ENCODE results near the gene NDUFA1.

DNA sequence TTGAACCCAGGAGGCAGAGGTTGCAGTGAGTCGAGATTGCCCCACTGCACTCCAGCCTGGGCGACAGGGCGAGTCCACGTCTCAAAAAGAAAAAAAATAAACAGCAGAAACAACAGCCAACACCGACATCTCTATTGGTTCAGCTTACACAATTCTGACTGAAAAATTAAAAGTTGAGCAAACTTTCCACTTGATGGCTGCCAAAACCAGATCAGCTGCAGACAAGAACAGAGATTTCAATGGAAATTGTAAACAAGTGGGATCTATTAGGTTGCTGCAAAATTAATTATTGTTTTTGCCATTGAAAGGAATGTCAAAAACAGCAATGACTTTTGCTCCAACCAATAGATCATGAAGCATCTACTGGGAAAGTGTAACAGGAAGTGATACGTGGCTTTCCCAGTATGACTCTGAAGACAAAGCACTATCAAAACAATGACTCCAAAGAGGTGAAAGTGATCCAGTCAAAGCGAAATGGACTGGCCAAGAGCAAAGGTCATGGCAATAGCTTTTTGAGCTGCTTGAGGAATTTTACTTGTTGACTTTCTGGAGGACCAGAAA is 45.2 kb upstream of the NDUFA1 start:
- no peak for TF ChIP-seq ZNF660 (CRISPR knock-in tag; IDR thresholded peaks at IDR 0.05; ENCODE audit: borderline replicate concordance, low read depth)
- TF ChIP-seq, protein P1, sequence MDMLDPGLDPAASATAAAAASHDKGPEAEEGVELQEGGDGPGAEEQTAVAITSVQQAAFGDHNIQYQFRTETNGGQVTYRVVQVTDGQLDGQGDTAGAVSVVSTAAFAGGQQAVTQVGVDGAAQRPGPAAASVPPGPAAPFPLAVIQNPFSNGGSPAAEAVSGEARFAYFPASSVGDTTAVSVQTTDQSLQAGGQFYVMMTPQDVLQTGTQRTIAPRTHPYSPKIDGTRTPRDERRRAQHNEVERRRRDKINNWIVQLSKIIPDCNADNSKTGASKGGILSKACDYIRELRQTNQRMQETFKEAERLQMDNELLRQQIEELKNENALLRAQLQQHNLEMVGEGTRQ (IDR thresholded peaks at IDR 0.05; ENCODE audit: low read depth, low read length), result no peak
- TF ChIP-seq, protein P1 (CRISPR knock-in tag; IDR thresholded peaks at IDR 0.05; ENCODE audit: borderline replicate concordance), result no peak
- no peak for TF ChIP-seq YY1 (IDR thresholded peaks at IDR 0.05; ENCODE audit: insufficient read depth, insufficient replicate concordance, low read depth, low read length)
- TF ChIP-seq, protein P2, sequence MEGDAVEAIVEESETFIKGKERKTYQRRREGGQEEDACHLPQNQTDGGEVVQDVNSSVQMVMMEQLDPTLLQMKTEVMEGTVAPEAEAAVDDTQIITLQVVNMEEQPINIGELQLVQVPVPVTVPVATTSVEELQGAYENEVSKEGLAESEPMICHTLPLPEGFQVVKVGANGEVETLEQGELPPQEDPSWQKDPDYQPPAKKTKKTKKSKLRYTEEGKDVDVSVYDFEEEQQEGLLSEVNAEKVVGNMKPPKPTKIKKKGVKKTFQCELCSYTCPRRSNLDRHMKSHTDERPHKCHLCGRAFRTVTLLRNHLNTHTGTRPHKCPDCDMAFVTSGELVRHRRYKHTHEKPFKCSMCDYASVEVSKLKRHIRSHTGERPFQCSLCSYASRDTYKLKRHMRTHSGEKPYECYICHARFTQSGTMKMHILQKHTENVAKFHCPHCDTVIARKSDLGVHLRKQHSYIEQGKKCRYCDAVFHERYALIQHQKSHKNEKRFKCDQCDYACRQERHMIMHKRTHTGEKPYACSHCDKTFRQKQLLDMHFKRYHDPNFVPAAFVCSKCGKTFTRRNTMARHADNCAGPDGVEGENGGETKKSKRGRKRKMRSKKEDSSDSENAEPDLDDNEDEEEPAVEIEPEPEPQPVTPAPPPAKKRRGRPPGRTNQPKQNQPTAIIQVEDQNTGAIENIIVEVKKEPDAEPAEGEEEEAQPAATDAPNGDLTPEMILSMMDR (CRISPR knock-in tag; IDR thresholded peaks at IDR 0.05), result no peak
- no peak for TF ChIP-seq SP2 (CRISPR knock-in tag; IDR thresholded peaks at IDR 0.05)
- no peak for TF ChIP-seq SRSF9 (IDR thresholded peaks at IDR 0.05; ENCODE audit: borderline replicate concordance, insufficient read depth, low read depth, low read length, poor library complexity, severe bottlenecking)
- TF ChIP-seq, protein P3, sequence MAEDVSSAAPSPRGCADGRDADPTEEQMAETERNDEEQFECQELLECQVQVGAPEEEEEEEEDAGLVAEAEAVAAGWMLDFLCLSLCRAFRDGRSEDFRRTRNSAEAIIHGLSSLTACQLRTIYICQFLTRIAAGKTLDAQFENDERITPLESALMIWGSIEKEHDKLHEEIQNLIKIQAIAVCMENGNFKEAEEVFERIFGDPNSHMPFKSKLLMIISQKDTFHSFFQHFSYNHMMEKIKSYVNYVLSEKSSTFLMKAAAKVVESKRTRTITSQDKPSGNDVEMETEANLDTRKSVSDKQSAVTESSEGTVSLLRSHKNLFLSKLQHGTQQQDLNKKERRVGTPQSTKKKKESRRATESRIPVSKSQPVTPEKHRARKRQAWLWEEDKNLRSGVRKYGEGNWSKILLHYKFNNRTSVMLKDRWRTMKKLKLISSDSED (CRISPR knock-in tag; IDR thresholded peaks at IDR 0.05), result no peak
- TF ChIP-seq RBM39 (IDR thresholded peaks at IDR 0.05; ENCODE audit: low read depth, low read length, poor library complexity, severe bottlenecking), result no peak
- no peak for TF ChIP-seq SMARCE1 (IDR thresholded peaks at IDR 0.05; ENCODE audit: borderline replicate concordance)
- TF ChIP-seq, protein P4, sequence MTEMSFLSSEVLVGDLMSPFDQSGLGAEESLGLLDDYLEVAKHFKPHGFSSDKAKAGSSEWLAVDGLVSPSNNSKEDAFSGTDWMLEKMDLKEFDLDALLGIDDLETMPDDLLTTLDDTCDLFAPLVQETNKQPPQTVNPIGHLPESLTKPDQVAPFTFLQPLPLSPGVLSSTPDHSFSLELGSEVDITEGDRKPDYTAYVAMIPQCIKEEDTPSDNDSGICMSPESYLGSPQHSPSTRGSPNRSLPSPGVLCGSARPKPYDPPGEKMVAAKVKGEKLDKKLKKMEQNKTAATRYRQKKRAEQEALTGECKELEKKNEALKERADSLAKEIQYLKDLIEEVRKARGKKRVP (CRISPR knock-in tag; IDR thresholded peaks at IDR 0.05), result no peak
- no peak for TF ChIP-seq KMT2B (CRISPR knock-in tag; IDR thresholded peaks at IDR 0.05)

All from HepG2 (cell line).